H9 (cell line): ENCODE measurements around the gene PRR11. TPM values are rescaled to one million over a fixed set of nuclear protein-coding genes. Genes with fewer than 3 reads are reported as not detected.

ENCODE experiments used
- DNase-seq: peaks from one replicate; pipeline ENCODE4 v3.0.0-alpha.2; 2017
- H2AFZ ChIP-seq: one replicate; pipeline ENCODE4 v1.6.1; 2013; ENCODE audit warnings: mild to moderate bottlenecking, low read length, control low read depth, moderate library complexity
- H2AK5ac ChIP-seq: 2 replicates; pipeline ENCODE4 v1.6.1; 2013; ENCODE audit warnings: low read length, control low read depth, mixed read lengths; ENCODE audit not compliant: insufficient read length
- H2BK120ac ChIP-seq: one replicate; pipeline ENCODE4 v1.6.1; 2013; ENCODE audit warnings: low read depth, mild to moderate bottlenecking, low read length, control low read depth, inconsistent platforms; ENCODE audit not compliant: poor library complexity, severe bottlenecking
- H2BK12ac ChIP-seq: 2 replicates; pipeline ENCODE4 v1.6.1; 2013; ENCODE audit warnings: low read length, control low read depth, mixed read lengths, low read depth; ENCODE audit not compliant: insufficient read length
- H2BK15ac ChIP-seq: 2 replicates; pipeline ENCODE4 v1.6.1; 2013; ENCODE audit warnings: low read depth, low read length, control low read depth
- H2BK20ac ChIP-seq: one replicate; pipeline ENCODE4 v1.6.1; 2013; ENCODE audit warnings: low read depth, mild to moderate bottlenecking, low read length, control low read depth, inconsistent platforms; ENCODE audit not compliant: poor library complexity, severe bottlenecking
- H2BK5ac ChIP-seq: 2 replicates; pipeline ENCODE4 v1.6.1; 2013; ENCODE audit warnings: low read length, control low read depth, mixed read lengths; ENCODE audit not compliant: insufficient read length
- H3K14ac ChIP-seq: 2 replicates; pipeline ENCODE4 v1.6.1; 2013; ENCODE audit warnings: low read length, control low read depth; ENCODE audit not compliant: insufficient read depth
- H3K18ac ChIP-seq: 2 replicates; pipeline ENCODE4 v1.6.1; 2013; ENCODE audit warnings: low read depth, mild to moderate bottlenecking, mixed read lengths, low read length, control low read depth; ENCODE audit not compliant: insufficient read length
- H3K23ac ChIP-seq: 2 replicates; pipeline ENCODE4 v1.6.1; 2013; ENCODE audit warnings: low read length, control low read depth, mixed read lengths, low read depth; ENCODE audit not compliant: insufficient read length
- H3K23me2 ChIP-seq: 2 replicates; pipeline ENCODE4 v1.6.1; 2013; ENCODE audit warnings: low read depth, mild to moderate bottlenecking, mixed read lengths, low read length, control low read depth; ENCODE audit not compliant: insufficient read length, poor library complexity, severe bottlenecking
- H3K27ac ChIP-seq: 2 replicates; pipeline ENCODE4 v1.5.1; 2013; ENCODE audit warnings: low read length, control low read depth, mixed read lengths, low read depth; ENCODE audit not compliant: insufficient read length
- H3K27me3 ChIP-seq: 2 replicates; pipeline ENCODE4 v1.6.1; 2013; ENCODE audit warnings: low read length, control low read depth, inconsistent platforms; ENCODE audit not compliant: insufficient read depth
- H3K4ac ChIP-seq: 2 replicates; pipeline ENCODE4 v1.6.1; 2013; ENCODE audit warnings: low read depth, mild to moderate bottlenecking, control low read depth, inconsistent platforms, low read length, moderate library complexity
- H3K4me1 ChIP-seq: 2 replicates; pipeline ENCODE4 v1.6.1; 2013; ENCODE audit warnings: low read length, control low read depth, inconsistent platforms; ENCODE audit not compliant: insufficient read depth
- H3K4me2 ChIP-seq: 2 replicates; pipeline ENCODE4 v1.6.1; 2013; ENCODE audit warnings: low read length, control low read depth, mixed read lengths; ENCODE audit not compliant: insufficient read length, insufficient read depth
- H3K56ac ChIP-seq: 2 replicates; pipeline ENCODE4 v1.6.1; 2013; ENCODE audit warnings: low read depth, mild to moderate bottlenecking, mixed read lengths, low read length, control low read depth; ENCODE audit not compliant: insufficient read length
- H3K79me1 ChIP-seq: 2 replicates; pipeline ENCODE4 v1.6.1; 2013; ENCODE audit warnings: low read depth, mild to moderate bottlenecking, moderate library complexity, low read length, control low read depth, inconsistent platforms; ENCODE audit not compliant: insufficient read depth, poor library complexity, severe bottlenecking
- H3K79me2 ChIP-seq: 2 replicates; pipeline ENCODE4 v1.6.1; 2013; ENCODE audit warnings: low read length, control low read depth, inconsistent platforms; ENCODE audit not compliant: insufficient read depth
- H3K9ac ChIP-seq: 2 replicates; pipeline ENCODE4 v1.6.1; 2013; ENCODE audit warnings: low read length, control low read depth, mixed read lengths; ENCODE audit not compliant: insufficient read length; ENCODE audit errors: extremely low read depth
- H3K9me3 ChIP-seq: one replicate; pipeline ENCODE4 v1.6.1; 2013; ENCODE audit warnings: low read depth, low read length, inconsistent platforms; ENCODE audit not compliant: control insufficient read depth
- H3T11ph ChIP-seq: one replicate; pipeline ENCODE4 v1.6.1; 2013; ENCODE audit warnings: mild to moderate bottlenecking, low read length, control low read depth, inconsistent platforms
- H4K20me1 ChIP-seq: one replicate; pipeline ENCODE4 v1.6.1; 2013; ENCODE audit not compliant: control insufficient read depth, insufficient read length, insufficient read depth
- H4K5ac ChIP-seq: 2 replicates; pipeline ENCODE4 v1.6.1; 2013; ENCODE audit warnings: low read depth, mild to moderate bottlenecking, mixed read lengths, low read length, control low read depth; ENCODE audit not compliant: insufficient read length
- H4K8ac ChIP-seq: replicated peaks from 2 replicates; pipeline ENCODE4 v1.6.1; 2013; ENCODE audit warnings: low read length, control low read depth, mixed read lengths, low read depth; ENCODE audit not compliant: insufficient read length
- H4K91ac ChIP-seq: 2 replicates; pipeline ENCODE4 v1.6.1; 2013; ENCODE audit warnings: low read depth, mild to moderate bottlenecking, moderate library complexity, mixed read lengths, low read length, control low read depth; ENCODE audit not compliant: insufficient read length
- H3K27ac Mint-ChIP-seq, 3 experiments: 2 replicates in 2 of 3; 3 replicates in 1 of 3; pipeline ENCODE4 v1.8.0; 2020 to 2021; ENCODE audit warnings: mixed read lengths in 3 of 3, mild to moderate bottlenecking in 1 of 3, moderate library complexity in 1 of 3
- H3K27me3 Mint-ChIP-seq: 2 replicates; pipeline ENCODE4 v1.8.0; 2021; ENCODE audit warnings: low read depth, mild to moderate bottlenecking, moderate library complexity, mixed read lengths
- H3K36me3 Mint-ChIP-seq, 3 experiments: 2 replicates in 2 of 3; 3 replicates in 1 of 3; pipeline ENCODE4 v1.8.0; 2020 to 2021; ENCODE audit warnings: low read depth in 3 of 3, mixed read lengths in 3 of 3; ENCODE audit not compliant: insufficient read depth in 1 of 3
- H3K4me1 Mint-ChIP-seq, 2 experiments: 2 replicates each; pipeline ENCODE4 v1.8.0; 2020; ENCODE audit warnings: mixed read lengths in 2 of 2
- H3K4me3 Mint-ChIP-seq, 2 experiments: 2 replicates in 1 of 2; 3 replicates in 1 of 2; pipeline ENCODE4 v1.8.0; 2020 to 2021; ENCODE audit warnings: mild to moderate bottlenecking in 2 of 2, mixed read lengths in 2 of 2, moderate library complexity in 1 of 2
- H3K9me3 Mint-ChIP-seq, 2 experiments: 2 replicates in 1 of 2; 3 replicates in 1 of 2; pipeline ENCODE4 v1.8.0; 2020; ENCODE audit warnings: mild to moderate bottlenecking in 2 of 2, mixed read lengths in 2 of 2, moderate library complexity in 1 of 2
- CTCF ChIP-seq: fragments of 200-600 bp; sonication (generic); conservative IDR thresholded peaks from 3 replicates; pipeline ENCODE4 v1.8.0; 2021; ENCODE audit warnings: antibody characterized with exemption, mild to moderate bottlenecking
- WGBS: extraction: QIAGEN DNeasy Blood & Tissue Kit; methylation state at CpG from one replicate; pipeline ENCODE4 v1.1.7; 2013; ENCODE audit warnings: missing lambda C conversion rate, low lambda C conversion rate, mixed read lengths; ENCODE audit not compliant: insufficient read length; ENCODE audit errors: extremely low coverage; 5-methylcytosine and 5-hydroxymethylcytosine counted together
- total RNA-seq: library from RNA; stranded (reverse); gene quantifications from 2 replicates; pipeline ENCODE4 v1.2.1, GENCODE V29; 2021

Gene PRR11
- total RNA-seq, 1 experiment from 2014 or later = 70.7 TPM

GRCh38 chr17:59238906-59239305 is 83.4 kb downstream of the PRR11 start:
- Histone ChIP-seq H2AFZ (no peak overlapping the region), H2BK20ac (no peak overlapping the region), H3K79me2 (no peaks in the 10 kb centered on the region), H3K4me1 (no peaks in the 10 kb centered on the region), H2BK5ac (no peak overlapping the region), H2BK12ac (no peak overlapping the region), H3K79me1 (no peaks in the 10 kb centered on the region), H3K27me3 (no peaks in the 10 kb centered on the region), H4K5ac (no peak overlapping the region), H3K27ac (no peak overlapping the region), H3K23me2 (no peaks in the 10 kb centered on the region), H3K18ac (no peak overlapping the region), H2BK120ac (no peak overlapping the region), H3K23ac (no peak overlapping the region), H3K14ac (no peak overlapping the region), H2BK15ac (no peak overlapping the region), H4K8ac (no peak overlapping the region), H3K9me3 (no peaks in the 10 kb centered on the region), H3K56ac (no peak overlapping the region), H3T11ph (no peak overlapping the region), H4K91ac (no peak overlapping the region), H4K20me1 (no peaks in the 10 kb centered on the region), H3K9ac (no peak overlapping the region), H3K4ac (no peak overlapping the region), H2AK5ac (no peak overlapping the region), H3K4me2 (no peak overlapping the region)
- Mint-ChIP-seq H3K36me3 (no peaks in the 10 kb centered on the region; a peak in 1 of 7 replicates), H3K4me3 (no peak overlapping the region), H3K27me3 (no peaks in the 10 kb centered on the region), H3K9me3 (no peaks in the 10 kb centered on the region), H3K27ac (no peak overlapping the region), H3K4me1 (no peaks in the 10 kb centered on the region)
- TF ChIP-seq CTCF = no peak
- DNase-seq = no peak
- no CpG with 5 or more reads among the region's 2 CpGs for WGBS
